K562 (cell line): ENCODE results near the gene RAD54L. TPM values are rescaled to one million over a fixed set of nuclear protein-coding genes. Genes with fewer than 3 reads are reported as not detected.

Experiments
- BMI1 ChIP-seq: fragments of 150-350 bp; IDR thresholded peaks from 2 replicates; pipeline ENCODE4 v1.6.1; 2014; ENCODE audit warnings: low read length
- CBX5 ChIP-seq: IDR thresholded peaks from 2 replicates; pipeline ENCODE4 v1.6.1; 2014; ENCODE audit warnings: low read depth, borderline replicate concordance
- CHD2 ChIP-seq: IDR thresholded peaks from 2 replicates; pipeline ENCODE4 v1.6.1; 2011; ENCODE audit warnings: low read depth, low read length
- E2F3 ChIP-seq: fragments of 250-450 bp; sonication (Bioruptor Pico); IDR thresholded peaks from 2 replicates; pipeline ENCODE4 v1.4.0; 2020; ENCODE audit warnings: mild to moderate bottlenecking
- HDAC6 ChIP-seq: IDR thresholded peaks from 2 replicates; pipeline ENCODE4 v1.6.1; 2012; ENCODE audit warnings: low read depth, mild to moderate bottlenecking, control low read depth, inconsistent platforms, low read length, moderate library complexity
- HNRNPK ChIP-seq: fragments of 200-400 bp; formaldehyde crosslinking; IDR thresholded peaks from one replicate; pipeline ENCODE4 v1.6.1; 2018; ENCODE audit warnings: mild to moderate bottlenecking, low read depth, low read length; ENCODE audit not compliant: poor library complexity, severe bottlenecking
- HOXB6 ChIP-seq: fragments of 250-450 bp; sonication (Bioruptor Pico); IDR thresholded peaks from 2 replicates; pipeline ENCODE4 v1.5.1; 2022; ENCODE audit warnings: mild to moderate bottlenecking, borderline replicate concordance
- KAT2B ChIP-seq: IDR thresholded peaks from one replicate; pipeline ENCODE4 v1.6.1; 2012; ENCODE audit warnings: low read depth, mild to moderate bottlenecking, control low read depth, inconsistent platforms, low read length, moderate library complexity
- MAFK ChIP-seq: IDR thresholded peaks from 2 replicates; pipeline ENCODE4 v1.6.1; 2011; ENCODE audit warnings: low read length, improper control_type of control experiment
- POLR2G ChIP-seq: fragments of 200-400 bp; formaldehyde crosslinking; IDR thresholded peaks from 2 replicates; pipeline ENCODE4 v1.6.1; 2017; ENCODE audit warnings: low read depth, mild to moderate bottlenecking, antibody characterized with exemption, low read length, moderate library complexity
- PTBP1 ChIP-seq: fragments of 200-400 bp; formaldehyde crosslinking; IDR thresholded peaks from 2 replicates; pipeline ENCODE4 v1.6.1; 2017; ENCODE audit warnings: low read depth, low read length
- RB1 ChIP-seq: fragments of 450-650 bp; IDR thresholded peaks from 2 replicates; pipeline ENCODE4 v1.6.1; 2017; ENCODE audit warnings: low read depth, mild to moderate bottlenecking
- RBM25 ChIP-seq: fragments of 200-400 bp; formaldehyde crosslinking; IDR thresholded peaks from 2 replicates; pipeline ENCODE4 v1.6.1; 2018; ENCODE audit warnings: low read length, low read depth, moderate library complexity; ENCODE audit not compliant: severe bottlenecking
- RHOXF2B ChIP-seq: fragments of 250-450 bp; sonication (Bioruptor Pico); conservative IDR thresholded peaks from 2 replicates; pipeline ENCODE4 v1.5.1; 2021
- RNF2 ChIP-seq: sonication (generic); IDR thresholded peaks from 2 replicates; pipeline ENCODE4 v1.6.1; 2016
- SRSF9 ChIP-seq: fragments of 200-400 bp; formaldehyde crosslinking; IDR thresholded peaks from 2 replicates; pipeline ENCODE4 v1.6.1; 2017; ENCODE audit warnings: low read depth, low read length, borderline replicate concordance
- TEAD4 ChIP-seq, 2 experiments: sonication (generic) in 1 of 2; formaldehyde crosslinking in 1 of 2; IDR thresholded peaks; 2 replicates each; pipeline versions ENCODE4 v1.6.1 to v1.8.0; 2012 to 2022; ENCODE audit warnings: borderline replicate concordance in 1 of 2, inconsistent platforms in 1 of 2, low read length in 1 of 2, mild to moderate bottlenecking in 1 of 2, missing genetic modification reagents in 1 of 2
- U2AF2 ChIP-seq: fragments of 200-400 bp; formaldehyde crosslinking; optimal IDR thresholded peaks from 2 replicates; pipeline ENCODE3; 2017; ENCODE audit warnings: low read depth, mild to moderate bottlenecking, low read length
- ZC3H4 ChIP-seq: sonication (generic); formaldehyde crosslinking; IDR thresholded peaks from 2 replicates; pipeline ENCODE4 v1.9.0; 2021; ENCODE audit warnings: missing genetic modification reagents, borderline replicate concordance
- ZNF24 ChIP-seq: fragments of 450-650 bp; IDR thresholded peaks from 2 replicates; pipeline ENCODE4 v1.6.1; 2016
- polyA plus RNA-seq, 8 experiments: library from polyadenylated mRNA; depleted of rRNA in 4 of 8; stranded (reverse) in 5 of 8; unstranded in 3 of 8; fragments of >200 nt; fragmentation: Nextera tagmentation in 2 of 8; fragmentation: Illumina TruSeq in 1 of 8; extraction: Ambion mirVana in 2 of 8; extraction: Trizol in 1 of 8; gene quantifications; 2 replicates each; pipeline versions ENCODE4 v1.2.1 to v1.2.3, GENCODE V29; 2011 to 2014; ENCODE audit warnings: inconsistent platforms in 1 of 8, missing spikeins in 1 of 8
- total RNA-seq, 7 experiments: library from RNA; depleted of rRNA in 6 of 7; stranded (reverse); fragments of >200 nt in 6 of 7; fragmentation: Illumina TruSeq in 2 of 7; extraction: Trizol in 2 of 7; gene quantifications; 2 replicates each; pipeline versions ENCODE4 v1.2.1 to v1.2.3, GENCODE V29; 2011 to 2021; ENCODE audit warnings: low replicate concordance in 1 of 7
- TF ChIP-seq, protein P1 (sequence below), 3 experiments: IDR thresholded peaks in 2 of 3; conservative IDR thresholded peaks in 1 of 3; 2 replicates each; pipeline ENCODE4 v1.5.1; 2011 to 2012; ENCODE audit warnings: low read length in 3 of 3, mild to moderate bottlenecking in 3 of 3, control low read depth in 2 of 3, improper control_type of control experiment in 1 of 3, inconsistent platforms in 1 of 3, low read depth in 1 of 3, mixed read lengths in 1 of 3, moderate library complexity in 1 of 3; ENCODE audit not compliant: insufficient read depth in 2 of 3
- TF ChIP-seq, protein P2 (sequence below): fragments of 200-800 bp; sonication (Bioruptor generic); IDR thresholded peaks from 2 replicates; pipeline ENCODE4 v1.6.1; 2017; ENCODE audit warnings: missing genetic modification characterization, missing compliant biosample characterization
- TF ChIP-seq, protein P3 (sequence below): fragments of 250-450 bp; sonication (Bioruptor Pico); IDR thresholded peaks from 2 replicates; pipeline ENCODE4 v1.5.0; 2021; ENCODE audit warnings: mild to moderate bottlenecking, borderline replicate concordance
- TF ChIP-seq, protein P4 (sequence below): fragments of 250-450 bp; sonication (Bioruptor Pico); IDR thresholded peaks from 2 replicates; pipeline ENCODE4 v1.5.1; 2021; ENCODE audit warnings: mild to moderate bottlenecking

The RAD54L gene
- total and polyA plus RNA-seq, 9 of the 15 experiments (the other 6 are each of a cell fraction or from before 2014, with no cell fraction given), result 17.9 to 92.3 (median 37.5) TPM

DNA sequence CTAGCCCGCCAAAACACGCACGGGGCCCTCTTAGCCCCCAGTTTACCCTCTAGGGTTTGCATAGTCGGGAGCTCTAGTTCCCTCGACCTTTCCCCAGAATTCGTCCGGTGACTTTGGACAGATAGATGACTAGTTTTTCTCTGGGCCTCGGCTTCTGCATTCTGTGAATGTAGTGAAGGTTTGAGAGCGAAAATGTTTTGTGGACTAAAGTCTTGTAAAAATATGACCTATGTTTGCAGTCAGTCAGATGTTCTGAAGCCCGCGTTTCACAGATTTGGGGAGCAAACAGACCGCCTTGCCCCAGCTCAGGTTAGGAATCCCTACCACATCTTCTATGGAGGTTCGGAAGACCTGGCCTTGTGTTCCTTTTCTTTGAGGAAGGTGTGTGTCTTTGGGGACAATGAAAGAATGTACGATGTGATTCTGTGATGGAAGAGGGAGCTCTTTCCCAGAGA lies 56.3 kb downstream of the RAD54L start (continued):
- TF ChIP-seq, protein P1, sequence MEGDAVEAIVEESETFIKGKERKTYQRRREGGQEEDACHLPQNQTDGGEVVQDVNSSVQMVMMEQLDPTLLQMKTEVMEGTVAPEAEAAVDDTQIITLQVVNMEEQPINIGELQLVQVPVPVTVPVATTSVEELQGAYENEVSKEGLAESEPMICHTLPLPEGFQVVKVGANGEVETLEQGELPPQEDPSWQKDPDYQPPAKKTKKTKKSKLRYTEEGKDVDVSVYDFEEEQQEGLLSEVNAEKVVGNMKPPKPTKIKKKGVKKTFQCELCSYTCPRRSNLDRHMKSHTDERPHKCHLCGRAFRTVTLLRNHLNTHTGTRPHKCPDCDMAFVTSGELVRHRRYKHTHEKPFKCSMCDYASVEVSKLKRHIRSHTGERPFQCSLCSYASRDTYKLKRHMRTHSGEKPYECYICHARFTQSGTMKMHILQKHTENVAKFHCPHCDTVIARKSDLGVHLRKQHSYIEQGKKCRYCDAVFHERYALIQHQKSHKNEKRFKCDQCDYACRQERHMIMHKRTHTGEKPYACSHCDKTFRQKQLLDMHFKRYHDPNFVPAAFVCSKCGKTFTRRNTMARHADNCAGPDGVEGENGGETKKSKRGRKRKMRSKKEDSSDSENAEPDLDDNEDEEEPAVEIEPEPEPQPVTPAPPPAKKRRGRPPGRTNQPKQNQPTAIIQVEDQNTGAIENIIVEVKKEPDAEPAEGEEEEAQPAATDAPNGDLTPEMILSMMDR (IDR thresholded peaks at IDR 0.05 in 2 of 3, conservative IDR thresholded peaks at IDR 0.05 in 1 of 3; ENCODE audit: insufficient read depth in 2 of 3, low read depth in 1 of 3, low read length in 3 of 3), result 0 out of 6 replicates have a peak, but pooled peaks of 1 of the 3 experiments have one; percentile 5
- TF ChIP-seq ZNF24, result no peak
- no peak for TF ChIP-seq POLR2G
- no peak for TF ChIP-seq MAFK
- TF ChIP-seq U2AF2, result no peak
- no peak for TF ChIP-seq TEAD4 (IDR thresholded peaks at IDR 0.05; ENCODE audit: low read length)
- TF ChIP-seq TEAD4 (CRISPR knock-in tag; IDR thresholded peaks at IDR 0.05; ENCODE audit: borderline replicate concordance), result no peak
- TF ChIP-seq RNF2, result no peak
- TF ChIP-seq KAT2B, result no peak
- TF ChIP-seq E2F3 (CRISPR knock-in tag), result no peak
- no peak for TF ChIP-seq HOXB6
- no peak for TF ChIP-seq HNRNPK
- no peak for TF ChIP-seq BMI1
- peak; percentile 53 for TF ChIP-seq RB1
- TF ChIP-seq, protein P2, sequence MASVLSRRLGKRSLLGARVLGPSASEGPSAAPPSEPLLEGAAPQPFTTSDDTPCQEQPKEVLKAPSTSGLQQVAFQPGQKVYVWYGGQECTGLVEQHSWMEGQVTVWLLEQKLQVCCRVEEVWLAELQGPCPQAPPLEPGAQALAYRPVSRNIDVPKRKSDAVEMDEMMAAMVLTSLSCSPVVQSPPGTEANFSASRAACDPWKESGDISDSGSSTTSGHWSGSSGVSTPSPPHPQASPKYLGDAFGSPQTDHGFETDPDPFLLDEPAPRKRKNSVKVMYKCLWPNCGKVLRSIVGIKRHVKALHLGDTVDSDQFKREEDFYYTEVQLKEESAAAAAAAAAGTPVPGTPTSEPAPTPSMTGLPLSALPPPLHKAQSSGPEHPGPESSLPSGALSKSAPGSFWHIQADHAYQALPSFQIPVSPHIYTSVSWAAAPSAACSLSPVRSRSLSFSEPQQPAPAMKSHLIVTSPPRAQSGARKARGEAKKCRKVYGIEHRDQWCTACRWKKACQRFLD (CRISPR knock-in tag), result no peak
- no peak for TF ChIP-seq RHOXF2B (CRISPR knock-in tag)
- TF ChIP-seq, protein P3, sequence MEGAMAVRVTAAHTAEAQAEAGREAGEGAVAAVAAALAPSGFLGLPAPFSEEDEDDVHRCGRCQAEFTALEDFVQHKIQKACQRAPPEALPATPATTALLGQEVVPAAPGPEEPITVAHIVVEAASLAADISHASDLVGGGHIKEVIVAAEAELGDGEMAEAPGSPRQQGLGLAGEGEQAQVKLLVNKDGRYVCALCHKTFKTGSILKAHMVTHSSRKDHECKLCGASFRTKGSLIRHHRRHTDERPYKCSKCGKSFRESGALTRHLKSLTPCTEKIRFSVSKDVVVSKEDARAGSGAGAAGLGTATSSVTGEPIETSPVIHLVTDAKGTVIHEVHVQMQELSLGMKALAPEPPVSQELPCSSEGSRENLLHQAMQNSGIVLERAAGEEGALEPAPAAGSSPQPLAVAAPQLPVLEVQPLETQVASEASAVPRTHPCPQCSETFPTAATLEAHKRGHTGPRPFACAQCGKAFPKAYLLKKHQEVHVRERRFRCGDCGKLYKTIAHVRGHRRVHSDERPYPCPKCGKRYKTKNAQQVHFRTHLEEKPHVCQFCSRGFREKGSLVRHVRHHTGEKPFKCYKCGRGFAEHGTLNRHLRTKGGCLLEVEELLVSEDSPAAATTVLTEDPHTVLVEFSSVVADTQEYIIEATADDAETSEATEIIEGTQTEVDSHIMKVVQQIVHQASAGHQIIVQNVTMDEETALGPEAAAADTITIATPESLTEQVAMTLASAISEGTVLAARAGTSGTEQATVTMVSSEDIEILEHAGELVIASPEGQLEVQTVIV (CRISPR knock-in tag), result no peak
- TF ChIP-seq CBX5, result no peak
- no peak for TF ChIP-seq ZC3H4 (CRISPR knock-in tag)
- no peak for TF ChIP-seq SRSF9
- TF ChIP-seq CHD2, result no peak
- no peak for TF ChIP-seq PTBP1
- TF ChIP-seq RBM25, result no peak
- TF ChIP-seq HDAC6, result no peak
- TF ChIP-seq, protein P4, sequence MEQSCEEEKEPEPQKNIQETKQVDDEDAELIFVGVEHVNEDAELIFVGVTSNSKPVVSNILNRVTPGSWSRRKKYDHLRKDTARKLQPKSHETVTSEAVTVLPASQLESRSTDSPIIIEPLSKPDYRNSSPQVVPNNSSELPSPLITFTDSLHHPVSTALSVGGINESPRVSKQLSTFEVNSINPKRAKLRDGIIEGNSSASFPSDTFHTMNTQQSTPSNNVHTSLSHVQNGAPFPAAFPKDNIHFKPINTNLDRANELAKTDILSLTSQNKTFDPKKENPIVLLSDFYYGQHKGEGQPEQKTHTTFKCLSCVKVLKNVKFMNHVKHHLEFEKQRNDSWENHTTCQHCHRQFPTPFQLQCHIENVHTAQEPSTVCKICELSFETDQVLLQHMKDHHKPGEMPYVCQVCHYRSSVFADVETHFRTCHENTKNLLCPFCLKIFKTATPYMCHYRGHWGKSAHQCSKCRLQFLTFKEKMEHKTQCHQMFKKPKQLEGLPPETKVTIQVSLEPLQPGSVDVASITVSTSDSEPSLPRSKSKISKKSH, result no peak
